SK-N-SH (cell line): ENCODE results near the gene HUS1B. TPM values are rescaled to one million over a fixed set of nuclear protein-coding genes. Genes with fewer than 3 reads are reported as not detected.

Source experiments
- CTCF ChIA-PET: fragments of 300-600, 350-600 bp; formaldehyde crosslinking; extraction: SDS; loops from one replicate; lab custom pipeline; 2021; lab: Yijun Ruan, JAX
- POLR2A ChIA-PET: fragments of 350-600 bp; sonication (Branson Sonifier 250); formaldehyde crosslinking; extraction: SDS; loops from one replicate; lab custom pipeline; 2020; ENCODE audit warnings: antibody characterized with exemption, inconsistent platforms; lab: Yijun Ruan, JAX
- DNase-seq: peaks from one replicate; pipeline ENCODE4 v3.0.0; 2012
- H2AFZ ChIP-seq: fragments of 200-600 bp; sonication (generic); 2 replicates; pipeline ENCODE4 v1.8.1; 2016; ENCODE audit warnings: antibody characterized with exemption, mild to moderate bottlenecking, low read depth
- H3F3A ChIP-seq: fragments of 200-600 bp; sonication (generic); replicated peaks from 2 replicates; pipeline ENCODE3; 2016; ENCODE audit warnings: antibody characterized with exemption, mild to moderate bottlenecking; ENCODE audit not compliant: insufficient read depth
- H3K27ac ChIP-seq, 2 experiments: fragments of 200-500 bp in 1 of 2; fragments of 200-600 bp in 1 of 2; sonication (Bioruptor generic) in 1 of 2; sonication (generic), shearing (Covaris generic) in 1 of 2; 2 replicates each; pipeline versions ENCODE4 v1.5.1 to v1.6.1; 2014 to 2016; ENCODE audit warnings: low read depth in 2 of 2, inconsistent platforms in 1 of 2, low read length in 1 of 2, mild to moderate bottlenecking in 1 of 2, mixed read lengths in 1 of 2
- H3K27me3 ChIP-seq: fragments of 200-600 bp; sonication (generic), shearing (Covaris generic); 2 replicates; pipeline ENCODE4 v1.6.1; 2016; ENCODE audit warnings: mixed run types; ENCODE audit not compliant: insufficient read depth
- H3K36me3 ChIP-seq, 2 experiments: fragments of 200-500 bp in 1 of 2; fragments of 200-600 bp in 1 of 2; sonication (Bioruptor generic) in 1 of 2; sonication (generic) in 1 of 2; replicated peaks in 1 of 2; 2 replicates each; pipeline versions ENCODE3 to v1.5.1; 2014 to 2016; ENCODE audit warnings: low read length in 1 of 2, mild to moderate bottlenecking in 1 of 2; ENCODE audit not compliant: insufficient read depth in 2 of 2, control insufficient read depth in 1 of 2
- H3K4me1 ChIP-seq, 2 experiments: fragments of 200-500 bp in 1 of 2; fragments of 200-600 bp in 1 of 2; sonication (Bioruptor generic) in 1 of 2; sonication (generic), shearing (Covaris generic) in 1 of 2; 2 replicates each; pipeline versions ENCODE4 v1.5.1 to v1.6.1; 2014 to 2016; ENCODE audit warnings: low read depth in 1 of 2, low read length in 1 of 2, mixed run types in 1 of 2; ENCODE audit not compliant: insufficient read depth in 2 of 2, control insufficient read depth in 1 of 2
- H3K4me2 ChIP-seq: fragments of 200-600 bp; sonication (generic), shearing (Covaris generic); 2 replicates; pipeline ENCODE4 v1.6.1; 2017; ENCODE audit warnings: mixed run types
- H3K4me3 ChIP-seq, 2 experiments: fragments of 200-500 bp in 1 of 2; fragments of 200-600 bp in 1 of 2; sonication (Bioruptor generic) in 1 of 2; sonication (generic), shearing (Covaris generic) in 1 of 2; 2 replicates each; pipeline versions ENCODE4 v1.5.1 to v1.8.1; 2014 to 2016; ENCODE audit warnings: low read depth in 2 of 2, inconsistent platforms in 1 of 2, low read length in 1 of 2, mild to moderate bottlenecking in 1 of 2, mixed read lengths in 1 of 2, moderate library complexity in 1 of 2
- H3K79me2 ChIP-seq: fragments of 200-600 bp; sonication (generic); 2 replicates; pipeline ENCODE4 v1.8.1; 2017; ENCODE audit warnings: mild to moderate bottlenecking; ENCODE audit not compliant: insufficient read depth
- H3K9ac ChIP-seq: fragments of 200-600 bp; sonication (generic); 2 replicates; pipeline ENCODE4 v1.6.1; 2017; ENCODE audit warnings: mixed run types
- H3K9me2 ChIP-seq: fragments of 200-600 bp; sonication (generic); 2 replicates; pipeline ENCODE4 v1.6.1; 2017; ENCODE audit warnings: mixed run types
- H3K9me3 ChIP-seq: fragments of 200-600 bp; sonication (generic); 2 replicates; pipeline ENCODE4 v1.6.1; 2017; ENCODE audit warnings: mixed run types, mild to moderate bottlenecking, moderate library complexity
- H4K20me1 ChIP-seq: fragments of 200-600 bp; sonication (generic); 2 replicates; pipeline ENCODE4 v1.6.1; 2017; ENCODE audit warnings: mild to moderate bottlenecking, mixed run types; ENCODE audit not compliant: insufficient read depth
- EP300 ChIP-seq, 2 experiments: IDR thresholded peaks; 2 replicates each; pipeline versions ENCODE4 v1.4.0 to v1.6.1; 2012; ENCODE audit warnings: borderline replicate concordance in 1 of 2, low read depth in 1 of 2, low read length in 1 of 2
- FOXM1 ChIP-seq: IDR thresholded peaks from 2 replicates; pipeline ENCODE4 v1.4.0; 2012; ENCODE audit warnings: low read depth, mild to moderate bottlenecking
- NFIC ChIP-seq: IDR thresholded peaks from 2 replicates; pipeline ENCODE4 v1.4.0; 2012; ENCODE audit warnings: borderline replicate concordance
- RAD21 ChIP-seq: IDR thresholded peaks from 2 replicates; pipeline ENCODE4 v1.6.1; 2012; ENCODE audit warnings: mild to moderate bottlenecking, low read length
- RFX5 ChIP-seq: IDR thresholded peaks from 2 replicates; pipeline ENCODE4 v1.6.1; 2012; ENCODE audit warnings: mild to moderate bottlenecking, improper control_type of control experiment, low read length
- TEAD4 ChIP-seq: IDR thresholded peaks from 2 replicates; pipeline ENCODE4 v1.4.0; 2012; ENCODE audit warnings: mild to moderate bottlenecking, borderline replicate concordance; ENCODE audit not compliant: insufficient read depth
- WGBS: methylation state at CpG from one replicate; pipeline ENCODE4 v1.1.6; 2017; ENCODE audit warnings: low lambda C conversion rate; 5-methylcytosine and 5-hydroxymethylcytosine counted together
- polyA plus RNA-seq, 3 experiments: library from polyadenylated mRNA; depleted of rRNA; stranded (reverse); fragments of >200 nt; gene quantifications; 2 replicates each; pipeline ENCODE4 v1.2.3, GENCODE V29; 2012
- TF ChIP-seq, protein P1 (sequence below): IDR thresholded peaks from 2 replicates; pipeline ENCODE4 v1.4.0; 2012; ENCODE audit warnings: low read depth, borderline replicate concordance
- TF ChIP-seq, protein P2 (sequence below): IDR thresholded peaks from 2 replicates; pipeline ENCODE4 v1.4.0; 2012; ENCODE audit warnings: low read depth
- TF ChIP-seq, protein P3 (sequence below): fragments of 150-350 bp; IDR thresholded peaks from 2 replicates; pipeline ENCODE4 v1.6.1; 2017; ENCODE audit warnings: antibody characterized with exemption, low read length, low read depth, borderline replicate concordance
- TF ChIP-seq, protein P4 (sequence below): IDR thresholded peaks from 2 replicates; pipeline ENCODE4 v1.6.1; 2012; ENCODE audit warnings: mild to moderate bottlenecking, low read depth, low read length, moderate library complexity
- TF ChIP-seq, protein P5 (sequence below): fragments of 150-350 bp; IDR thresholded peaks from 2 replicates; pipeline ENCODE4 v1.6.1; 2016; ENCODE audit warnings: mild to moderate bottlenecking, low read depth, low read length

Gene HUS1B
- polyA plus RNA-seq, 1 of the 3 experiments (the other 2 are of a cell fraction): 0.30 TPM

DNA sequence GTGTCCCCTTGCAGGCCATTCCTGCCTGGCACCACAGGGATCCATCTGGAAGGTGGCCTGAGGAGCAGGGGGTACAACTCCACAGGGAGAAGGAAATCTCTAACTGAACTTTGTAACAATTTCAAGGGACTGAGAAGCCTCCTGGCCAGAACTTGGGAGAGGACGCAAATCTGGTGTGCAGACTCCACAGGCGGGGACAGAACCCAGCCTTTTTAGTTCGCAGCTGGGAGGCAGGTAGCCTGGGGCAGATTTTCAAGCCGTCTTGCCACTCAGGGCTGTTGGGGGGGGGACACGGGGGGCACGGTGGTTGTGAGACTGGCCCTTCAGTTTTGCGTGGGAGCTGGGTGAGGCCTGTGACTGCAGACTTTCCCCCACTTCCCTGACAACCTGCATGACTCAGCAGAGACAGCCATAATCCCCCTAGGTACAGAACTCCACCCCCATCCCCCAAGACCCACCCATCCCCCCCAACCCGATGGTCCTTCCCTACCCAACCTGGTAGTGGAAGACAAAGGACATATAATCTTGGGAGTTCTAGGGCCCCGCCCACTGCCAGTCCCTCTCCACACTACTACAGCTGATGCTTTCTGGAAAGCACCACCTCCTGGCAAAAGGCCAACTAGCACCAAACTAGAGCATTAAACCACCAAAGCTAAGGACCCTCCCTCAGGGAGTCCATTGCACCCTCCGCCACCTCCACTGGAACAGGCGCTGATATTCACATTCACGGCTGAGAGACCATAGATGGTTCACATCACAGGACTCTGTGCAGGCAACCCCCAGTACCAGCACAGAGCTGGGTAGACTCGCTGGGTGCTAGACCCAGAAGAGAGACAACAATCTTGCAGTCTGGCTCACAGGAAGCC lies 3.0 kb upstream of the HUS1B start:
- no peaks in the 10 kb centered on the region for H3K27me3 ChIP-seq
- CTCF ChIA-PET: interaction anchor here (0.6 to 2.2 kb wide), 2 partner anchors 62 to 117 kb away, joined by 3 to 8 read pairs; no protein-coding TSS in a partner anchor
- no peak overlapping the region for H3K27ac ChIP-seq
- H3F3A ChIP-seq: no peaks in the 10 kb centered on the region
- H3K4me1 ChIP-seq: peaks cover 3 to 4% of the 10 kb centered on the region in 2 experiments; a peak in 2 of 4 replicates
- H3K36me3 ChIP-seq: no peaks in the 10 kb centered on the region
- no peaks in the 10 kb centered on the region for H3K9me2 ChIP-seq
- no peak overlapping the region for H3K9ac ChIP-seq
- 95% methylated on average over 7 of the region's 13 CpGs for WGBS
- no peak overlapping the region for H2AFZ ChIP-seq
- H4K20me1 ChIP-seq: peaks cover 6% of the 10 kb centered on the region; the same call in 1 of the 2 replicates
- H3K9me3 ChIP-seq: no peaks in the 10 kb centered on the region
- H3K4me2 ChIP-seq: no peak overlapping the region
- POLR2A ChIA-PET: no interaction called here
- H3K79me2 ChIP-seq: peaks cover 50% of the 10 kb centered on the region
- H3K4me3 ChIP-seq: no peak overlapping the region
- no peak for DNase-seq
- TF ChIP-seq TEAD4 (no peak), EP300 (IDR thresholded peaks at IDR 0.05; ENCODE audit: borderline replicate concordance in 1 of 2, low read depth in 1 of 2, low read length in 1 of 2) (no peak), NFIC (no peak)
- TF ChIP-seq, all 33 proteins: peak for 0

DNA sequence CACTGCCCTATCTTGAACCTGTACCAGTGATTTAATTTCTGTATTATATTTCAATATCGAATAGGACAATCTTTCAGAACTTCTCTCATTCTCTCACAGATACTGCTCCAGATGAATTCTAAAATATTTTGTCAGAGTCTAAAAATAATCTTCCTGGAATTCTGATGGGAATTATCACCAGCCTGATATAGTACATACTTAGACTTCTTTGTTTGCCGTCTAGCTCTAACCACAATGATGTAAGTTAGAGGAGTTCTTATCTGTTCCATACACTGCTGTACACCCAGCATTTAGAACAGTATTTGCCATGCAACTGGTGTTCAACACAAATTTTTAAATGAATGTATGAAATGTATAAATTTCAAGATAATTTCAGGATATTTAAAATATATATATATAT lies 1.3 kb upstream of the HUS1B start:
- Histone ChIP-seq H4K20me1 (peaks cover 6% of the 10 kb centered on the region; the same call in 1 of the 2 replicates), H3K9me2 (no peaks in the 10 kb centered on the region), H3K9me3 (no peaks in the 10 kb centered on the region), H3K9ac (no peak overlapping the region), H2AFZ (no peak overlapping the region), H3F3A (no peaks in the 10 kb centered on the region), H3K4me3 (no peak overlapping the region), H3K79me2 (peaks cover 40% of the 10 kb centered on the region), H3K36me3 (no peaks in the 10 kb centered on the region), H3K27me3 (no peaks in the 10 kb centered on the region), H3K4me1 (peaks cover 3 to 4% of the 10 kb centered on the region in 2 experiments; a peak in 2 of 4 replicates), H3K4me2 (no peak overlapping the region), H3K27ac (peak overlapping the region in 1 of 2 experiments; percentile 41; a peak in 2 of 4 replicates)
- WGBS: 40% methylated on average over 2 of the region's 2 CpGs
- ChIA-PET POLR2A (no interaction called here), CTCF (interaction anchor here (0.6 kb wide), 1 partner anchor 80 kb away, joined by 3 read pairs; no protein-coding TSS in a partner anchor)
- TF ChIP-seq, protein P1, sequence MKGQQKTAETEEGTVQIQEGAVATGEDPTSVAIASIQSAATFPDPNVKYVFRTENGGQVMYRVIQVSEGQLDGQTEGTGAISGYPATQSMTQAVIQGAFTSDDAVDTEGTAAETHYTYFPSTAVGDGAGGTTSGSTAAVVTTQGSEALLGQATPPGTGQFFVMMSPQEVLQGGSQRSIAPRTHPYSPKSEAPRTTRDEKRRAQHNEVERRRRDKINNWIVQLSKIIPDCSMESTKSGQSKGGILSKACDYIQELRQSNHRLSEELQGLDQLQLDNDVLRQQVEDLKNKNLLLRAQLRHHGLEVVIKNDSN: no peak
- TF ChIP-seq, protein P2, sequence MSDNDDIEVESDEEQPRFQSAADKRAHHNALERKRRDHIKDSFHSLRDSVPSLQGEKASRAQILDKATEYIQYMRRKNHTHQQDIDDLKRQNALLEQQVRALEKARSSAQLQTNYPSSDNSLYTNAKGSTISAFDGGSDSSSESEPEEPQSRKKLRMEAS: no peak
- TF ChIP-seq, protein P3, sequence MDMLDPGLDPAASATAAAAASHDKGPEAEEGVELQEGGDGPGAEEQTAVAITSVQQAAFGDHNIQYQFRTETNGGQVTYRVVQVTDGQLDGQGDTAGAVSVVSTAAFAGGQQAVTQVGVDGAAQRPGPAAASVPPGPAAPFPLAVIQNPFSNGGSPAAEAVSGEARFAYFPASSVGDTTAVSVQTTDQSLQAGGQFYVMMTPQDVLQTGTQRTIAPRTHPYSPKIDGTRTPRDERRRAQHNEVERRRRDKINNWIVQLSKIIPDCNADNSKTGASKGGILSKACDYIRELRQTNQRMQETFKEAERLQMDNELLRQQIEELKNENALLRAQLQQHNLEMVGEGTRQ: no peak
- TF ChIP-seq RFX5 (no peak), FOXM1 (no peak), RAD21 (no peak)
- TF ChIP-seq, protein P4, sequence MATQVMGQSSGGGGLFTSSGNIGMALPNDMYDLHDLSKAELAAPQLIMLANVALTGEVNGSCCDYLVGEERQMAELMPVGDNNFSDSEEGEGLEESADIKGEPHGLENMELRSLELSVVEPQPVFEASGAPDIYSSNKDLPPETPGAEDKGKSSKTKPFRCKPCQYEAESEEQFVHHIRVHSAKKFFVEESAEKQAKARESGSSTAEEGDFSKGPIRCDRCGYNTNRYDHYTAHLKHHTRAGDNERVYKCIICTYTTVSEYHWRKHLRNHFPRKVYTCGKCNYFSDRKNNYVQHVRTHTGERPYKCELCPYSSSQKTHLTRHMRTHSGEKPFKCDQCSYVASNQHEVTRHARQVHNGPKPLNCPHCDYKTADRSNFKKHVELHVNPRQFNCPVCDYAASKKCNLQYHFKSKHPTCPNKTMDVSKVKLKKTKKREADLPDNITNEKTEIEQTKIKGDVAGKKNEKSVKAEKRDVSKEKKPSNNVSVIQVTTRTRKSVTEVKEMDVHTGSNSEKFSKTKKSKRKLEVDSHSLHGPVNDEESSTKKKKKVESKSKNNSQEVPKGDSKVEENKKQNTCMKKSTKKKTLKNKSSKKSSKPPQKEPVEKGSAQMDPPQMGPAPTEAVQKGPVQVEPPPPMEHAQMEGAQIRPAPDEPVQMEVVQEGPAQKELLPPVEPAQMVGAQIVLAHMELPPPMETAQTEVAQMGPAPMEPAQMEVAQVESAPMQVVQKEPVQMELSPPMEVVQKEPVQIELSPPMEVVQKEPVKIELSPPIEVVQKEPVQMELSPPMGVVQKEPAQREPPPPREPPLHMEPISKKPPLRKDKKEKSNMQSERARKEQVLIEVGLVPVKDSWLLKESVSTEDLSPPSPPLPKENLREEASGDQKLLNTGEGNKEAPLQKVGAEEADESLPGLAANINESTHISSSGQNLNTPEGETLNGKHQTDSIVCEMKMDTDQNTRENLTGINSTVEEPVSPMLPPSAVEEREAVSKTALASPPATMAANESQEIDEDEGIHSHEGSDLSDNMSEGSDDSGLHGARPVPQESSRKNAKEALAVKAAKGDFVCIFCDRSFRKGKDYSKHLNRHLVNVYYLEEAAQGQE: no peak
- TF ChIP-seq, protein P5, sequence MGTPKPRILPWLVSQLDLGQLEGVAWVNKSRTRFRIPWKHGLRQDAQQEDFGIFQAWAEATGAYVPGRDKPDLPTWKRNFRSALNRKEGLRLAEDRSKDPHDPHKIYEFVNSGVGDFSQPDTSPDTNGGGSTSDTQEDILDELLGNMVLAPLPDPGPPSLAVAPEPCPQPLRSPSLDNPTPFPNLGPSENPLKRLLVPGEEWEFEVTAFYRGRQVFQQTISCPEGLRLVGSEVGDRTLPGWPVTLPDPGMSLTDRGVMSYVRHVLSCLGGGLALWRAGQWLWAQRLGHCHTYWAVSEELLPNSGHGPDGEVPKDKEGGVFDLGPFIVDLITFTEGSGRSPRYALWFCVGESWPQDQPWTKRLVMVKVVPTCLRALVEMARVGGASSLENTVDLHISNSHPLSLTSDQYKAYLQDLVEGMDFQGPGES: no peak
- no peak for DNase-seq
